WTC11 (cell line): ENCODE measurements around the gene RUVBL2. TPM values are rescaled to one million over a fixed set of nuclear protein-coding genes. Genes with fewer than 3 reads are reported as not detected.

Experiments
- ATAC-seq: fragments of 200-7000 bp; cut with Tn5 transposase; 2 replicates; pipeline ENCODE4 v1.10.0; 2021; ENCODE audit warnings: mild to moderate bottlenecking, moderate library complexity
- CTCF ChIA-PET: fragments of 300-600 bp; sonication (Branson Sonifier 250); formaldehyde crosslinking; loops from one replicate; lab custom pipeline; 2021; ENCODE audit warnings: antibody characterized with exemption; lab: Charles Lee
- POLR2A ChIA-PET: fragments of 350-600 bp; sonication (Branson Sonifier 250); formaldehyde crosslinking; loops from one replicate; lab custom pipeline; 2021; ENCODE audit warnings: antibody characterized with exemption; lab: Charles Lee
- DNase-seq: peaks from one replicate; pipeline ENCODE4 v3.0.0; 2021; ENCODE audit warnings: low spot score
- H3K27ac Mint-ChIP-seq: 2 replicates; pipeline ENCODE4 v1.8.0; 2021; ENCODE audit warnings: mixed read lengths
- H3K27me3 Mint-ChIP-seq: 2 replicates; pipeline ENCODE4 v1.8.0; 2021; ENCODE audit warnings: low read depth, mild to moderate bottlenecking, moderate library complexity, mixed read lengths
- H3K36me3 Mint-ChIP-seq: 2 replicates; pipeline ENCODE4 v1.8.0; 2021; ENCODE audit warnings: mixed read lengths
- H3K4me1 Mint-ChIP-seq: 2 replicates; pipeline ENCODE4 v1.8.0; 2022; ENCODE audit warnings: mixed read lengths
- H3K4me3 Mint-ChIP-seq: 2 replicates; pipeline ENCODE4 v1.8.0; 2021; ENCODE audit warnings: mild to moderate bottlenecking, moderate library complexity, mixed read lengths
- H3K9me3 Mint-ChIP-seq: 2 replicates; pipeline ENCODE4 v1.8.0; 2021; ENCODE audit warnings: mixed read lengths
- EMX1 ChIP-seq: fragments of 250-450 bp; sonication (Bioruptor Pico); IDR thresholded peaks from 2 replicates; pipeline ENCODE4 v1.8.0; 2021; ENCODE audit warnings: mild to moderate bottlenecking
- ERG ChIP-seq: fragments of 250-450 bp; sonication (Bioruptor Pico); IDR thresholded peaks from 2 replicates; pipeline ENCODE4 v1.8.0; 2021; ENCODE audit warnings: mild to moderate bottlenecking
- ETV6 ChIP-seq: sonication (generic); formaldehyde crosslinking; IDR thresholded peaks from 2 replicates; pipeline ENCODE4 v1.8.1; 2022; ENCODE audit warnings: mild to moderate bottlenecking, missing genetic modification reagents
- GABPB1 ChIP-seq: sonication (generic); formaldehyde crosslinking; IDR thresholded peaks from 2 replicates; pipeline ENCODE4 v1.8.1; 2023; ENCODE audit warnings: mild to moderate bottlenecking, missing genetic modification reagents
- GRHL2 ChIP-seq: fragments of 250-450 bp; sonication (Bioruptor Pico); IDR thresholded peaks from 2 replicates; pipeline ENCODE4 v1.8.0; 2022; ENCODE audit warnings: mild to moderate bottlenecking, moderate library complexity; ENCODE audit not compliant: insufficient replicate concordance, severe bottlenecking
- GTF2I ChIP-seq: fragments of 250-450 bp; sonication (Bioruptor Pico); conservative IDR thresholded peaks from 2 replicates; pipeline ENCODE4 v1.4.0; 2021; ENCODE audit warnings: mild to moderate bottlenecking
- JAZF1 ChIP-seq: fragments of 250-450 bp; sonication (Bioruptor Pico); IDR thresholded peaks from 2 replicates; pipeline ENCODE4 v1.9.0; 2021; ENCODE audit warnings: moderate library complexity, mild to moderate bottlenecking, inconsistent platforms
- NFATC4 ChIP-seq: fragments of 250-450 bp; sonication (Bioruptor Pico); IDR thresholded peaks from 2 replicates; pipeline ENCODE4 v1.9.0; 2021; ENCODE audit warnings: mild to moderate bottlenecking
- NFYB ChIP-seq: sonication (generic); formaldehyde crosslinking; conservative IDR thresholded peaks from 2 replicates; pipeline ENCODE4 v1.8.0; 2022; ENCODE audit warnings: low read depth, missing genetic modification reagents
- NR3C1 ChIP-seq: sonication (generic); formaldehyde crosslinking; conservative IDR thresholded peaks from 2 replicates; pipeline ENCODE4 v1.8.1; 2023; ENCODE audit warnings: low read depth, mild to moderate bottlenecking, missing genetic modification reagents
- PRRX2 ChIP-seq: fragments of 250-450 bp; sonication (Bioruptor Pico); IDR thresholded peaks from 2 replicates; pipeline ENCODE4 v1.8.0; 2021; ENCODE audit warnings: mild to moderate bottlenecking
- SMAD4 ChIP-seq: sonication (generic); formaldehyde crosslinking; IDR thresholded peaks from 2 replicates; pipeline ENCODE4 v1.8.0; 2022; ENCODE audit warnings: mild to moderate bottlenecking, missing genetic modification reagents
- TEAD1 ChIP-seq: sonication (generic); formaldehyde crosslinking; IDR thresholded peaks from 2 replicates; pipeline ENCODE4 v1.8.0; 2022; ENCODE audit warnings: mild to moderate bottlenecking, missing genetic modification reagents
- USF1 ChIP-seq: sonication (generic); formaldehyde crosslinking; IDR thresholded peaks from 2 replicates; pipeline ENCODE4 v1.8.0; 2022; ENCODE audit warnings: mild to moderate bottlenecking, missing genetic modification reagents
- ZBTB21 ChIP-seq: sonication (generic); formaldehyde crosslinking; IDR thresholded peaks from 2 replicates; pipeline ENCODE4 v1.8.1; 2023; ENCODE audit warnings: mild to moderate bottlenecking, missing genetic modification reagents, borderline replicate concordance
- ZBTB43 ChIP-seq: sonication (generic); formaldehyde crosslinking; IDR thresholded peaks from 2 replicates; pipeline ENCODE4 v1.8.1; 2023; ENCODE audit warnings: mild to moderate bottlenecking, missing genetic modification reagents
- ZNF138 ChIP-seq: sonication (generic); formaldehyde crosslinking; conservative IDR thresholded peaks from 2 replicates; pipeline ENCODE4 v1.8.1; 2022; ENCODE audit warnings: mild to moderate bottlenecking, moderate library complexity, missing genetic modification reagents
- ZNF416 ChIP-seq: fragments of 250-450 bp; sonication (Bioruptor Pico); IDR thresholded peaks from 2 replicates; pipeline ENCODE4 v1.9.0; 2021; ENCODE audit warnings: mild to moderate bottlenecking, inconsistent platforms
- ZNF425 ChIP-seq: fragments of 250-450 bp; sonication (Bioruptor Pico); conservative IDR thresholded peaks from 2 replicates; pipeline ENCODE4 v1.9.0; 2021; ENCODE audit warnings: mild to moderate bottlenecking
- ZSCAN18 ChIP-seq: fragments of 250-450 bp; sonication (Bioruptor Pico); IDR thresholded peaks from 2 replicates; pipeline ENCODE4 v2.1.2; 2022; ENCODE audit warnings: mild to moderate bottlenecking, moderate library complexity
- total RNA-seq: library from RNA; stranded (reverse); gene quantifications from 3 replicates; pipeline ENCODE4 v1.2.3, GENCODE V29; 2021
- TF ChIP-seq, protein P1 (sequence below): sonication (generic); formaldehyde crosslinking; IDR thresholded peaks from 2 replicates; pipeline ENCODE4 v1.8.0; 2023; ENCODE audit warnings: missing genetic modification reagents
- TF ChIP-seq, protein P2 (sequence below): fragments of 250-450 bp; sonication (Bioruptor Pico); IDR thresholded peaks from 2 replicates; pipeline ENCODE4 v1.9.0; 2021; ENCODE audit warnings: moderate library complexity, mild to moderate bottlenecking, inconsistent platforms, borderline replicate concordance

RUVBL2 gene
- total RNA-seq, 1 experiment from 2014 or later, result 178 TPM

- H3K36me3 Mint-ChIP-seq, result peaks cover 8% of the 10 kb centered on the region
These were observed 42.7 kb upstream of the RUVBL2 start for GRCh38 chr19:48950830-48951519.

DNA sequence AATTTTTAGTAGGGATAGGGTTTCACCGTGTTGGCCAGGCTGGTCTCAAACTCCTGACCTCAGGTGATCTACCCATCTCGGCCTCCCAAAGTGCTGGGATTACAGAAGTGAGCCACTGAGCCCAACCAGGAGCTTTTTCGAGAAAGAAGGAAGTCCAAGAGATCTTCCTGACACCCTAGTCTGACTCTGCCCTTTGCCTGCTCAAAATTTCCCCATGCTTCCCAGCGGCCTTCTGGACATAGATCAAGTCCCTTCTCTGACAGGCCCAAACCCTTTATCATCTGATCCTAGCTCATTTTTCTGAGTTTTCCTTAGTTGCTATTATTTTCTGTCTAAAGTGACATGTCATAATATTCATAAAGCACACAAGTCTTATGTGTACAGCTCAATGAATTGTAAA lies 40.5 kb upstream of the RUVBL2 start:
- DNase-seq, result no peak
- TF ChIP-seq JAZF1 (CRISPR knock-in tag) (no peak), ZNF425 (no peak), GABPB1 (no peak), GTF2I (CRISPR knock-in tag) (no peak), ERG (no peak), ZSCAN18 (CRISPR knock-in tag) (no peak)
- TF ChIP-seq, protein P1, sequence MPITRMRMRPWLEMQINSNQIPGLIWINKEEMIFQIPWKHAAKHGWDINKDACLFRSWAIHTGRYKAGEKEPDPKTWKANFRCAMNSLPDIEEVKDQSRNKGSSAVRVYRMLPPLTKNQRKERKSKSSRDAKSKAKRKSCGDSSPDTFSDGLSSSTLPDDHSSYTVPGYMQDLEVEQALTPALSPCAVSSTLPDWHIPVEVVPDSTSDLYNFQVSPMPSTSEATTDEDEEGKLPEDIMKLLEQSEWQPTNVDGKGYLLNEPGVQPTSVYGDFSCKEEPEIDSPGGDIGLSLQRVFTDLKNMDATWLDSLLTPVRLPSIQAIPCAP, result no peak
- H3K27ac Mint-ChIP-seq, result peak overlapping the region; percentile 57; the same call in 1 of the 2 replicates
- H3K4me1 Mint-ChIP-seq, result peaks cover 18% of the 10 kb centered on the region
- ChIA-PET CTCF (interaction anchor here (0.5 to 2.1 kb wide), 3 partner anchors 17 to 155 kb away, joined by 4 to 11 read pairs (median 5); partner anchors contain the start of genes GYS1 and RUVBL2), POLR2A (no interaction called here)
- ATAC-seq, result no peak
- H3K4me3 Mint-ChIP-seq, result peak overlapping the region; percentile 16; the same call in 1 of the 2 replicates
- peaks cover 28% of the 10 kb centered on the region for H3K36me3 Mint-ChIP-seq
- no peaks in the 10 kb centered on the region for H3K9me3 Mint-ChIP-seq
- H3K27me3 Mint-ChIP-seq, result peaks cover 17% of the 10 kb centered on the region

More at GRCh38 chr19:48950830-48951519, 42.7 kb upstream of the RUVBL2 start:
- Mint-ChIP-seq H3K4me3 (no peak overlapping the region), H3K27me3 (peaks cover 19% of the 10 kb centered on the region), H3K27ac (no peak overlapping the region), H3K4me1 (peaks cover 10% of the 10 kb centered on the region), H3K9me3 (no peaks in the 10 kb centered on the region)
- TF ChIP-seq ZSCAN18 (CRISPR knock-in tag) (no peak), EMX1 (CRISPR knock-in tag) (no peak), GRHL2 (CRISPR knock-in tag) (no peak), ZBTB21 (CRISPR knock-in tag) (no peak), ZNF416 (CRISPR knock-in tag) (no peak), ETV6 (no peak), NFYB (CRISPR knock-in tag) (no peak), PRRX2 (CRISPR knock-in tag) (no peak), ZNF138 (no peak), TEAD1 (no peak), ERG (no peak), SMAD4 (CRISPR knock-in tag) (no peak), NR3C1 (CRISPR knock-in tag) (no peak), GABPB1 (no peak), USF1 (CRISPR knock-in tag) (no peak), NFATC4 (CRISPR knock-in tag) (no peak), ZBTB43 (no peak)
- TF ChIP-seq, protein P2, sequence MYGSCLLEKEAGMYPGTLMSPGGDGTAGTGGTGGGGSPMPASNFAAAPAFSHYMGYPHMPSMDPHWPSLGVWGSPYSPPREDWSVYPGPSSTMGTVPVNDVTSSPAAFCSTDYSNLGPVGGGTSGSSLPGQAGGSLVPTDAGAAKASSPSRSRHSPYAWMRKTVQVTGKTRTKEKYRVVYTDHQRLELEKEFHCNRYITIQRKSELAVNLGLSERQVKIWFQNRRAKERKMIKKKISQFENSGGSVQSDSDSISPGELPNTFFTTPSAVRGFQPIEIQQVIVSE, result no peak
- DNase-seq, result no peak
- no peak for ATAC-seq
- ChIA-PET POLR2A (no interaction called here), CTCF (interaction anchor here (1.2 to 1.9 kb wide), 2 partner anchors 20 to 43 kb away, joined by 3 to 8 read pairs; partner anchors contain the start of gene RUVBL2)
